Measurements from ENCODE around the gene ZNF474.

GRCh38 chr5:122138356-122138755, 9.0 kb downstream of the ZNF474 start:
- TF ChIP-seq NR3C1 (CRISPR knock-in tag; conservative IDR thresholded peaks at IDR 0.05; ENCODE audit: low read depth) = no peak
- TF ChIP-seq CTCF (IDR thresholded peaks at IDR 0.05) = no peak
- no peak for TF ChIP-seq TEAD4 (CRISPR knock-in tag; IDR thresholded peaks at IDR 0.05)
- TF ChIP-seq ZNF219 (CRISPR knock-in tag; IDR thresholded peaks at IDR 0.05; ENCODE audit: borderline replicate concordance) = no peak
- TF ChIP-seq NR2C2 (CRISPR knock-in tag; IDR thresholded peaks at IDR 0.05) = no peak
- TF ChIP-seq GABPB1 (CRISPR knock-in tag; IDR thresholded peaks at IDR 0.05) = no peak
- TF ChIP-seq ZNF671 (CRISPR knock-in tag; IDR thresholded peaks at IDR 0.05) = no peak
- no peak for TF ChIP-seq IRF1 (CRISPR knock-in tag; IDR thresholded peaks at IDR 0.05)
- TF ChIP-seq NFE2L1 (CRISPR knock-in tag; IDR thresholded peaks at IDR 0.05) = no peak

Data from WTC11 (cell line).